ENCODE data around the gene ULK1. TPM values are rescaled to one million over a fixed set of nuclear protein-coding genes. Genes with fewer than 3 reads are reported as not detected.

Gene ULK1
- total RNA-seq, 1 experiment from 2014 or later, result 15.7 TPM

- H3K9me2 ChIP-seq (replicated peaks; ENCODE audit: low read length), result no peaks in the 10 kb centered on the region
- no peaks in the 10 kb centered on the region for H3K79me2 ChIP-seq (ENCODE audit: low read length)
- no peak for ATAC-seq
- ChIA-PET CTCF (no interaction called here), POLR2A (ENCODE audit: unreplicated experiment) (no interaction called here)
- H3K4me2 ChIP-seq (ENCODE audit: low read length), result no peak overlapping the region
- H3K4me3 ChIP-seq (ENCODE audit: low read length), result no peak overlapping the region
- no peaks in the 10 kb centered on the region for H3K9me3 ChIP-seq (ENCODE audit: low read length)
- H3K9ac ChIP-seq (ENCODE audit: low read length), result no peak overlapping the region
- H2AFZ ChIP-seq (ENCODE audit: low read length), result no peak overlapping the region
- H3K36me3 ChIP-seq (ENCODE audit: low read depth, low read length), result peaks cover 33% of the 10 kb centered on the region
- BruUV-seq (replicated peaks), result no TSS peak
- DNase-seq, result no peak
- no peaks in the 10 kb centered on the region for H4K20me1 ChIP-seq (ENCODE audit: low read length)
- no peaks in the 10 kb centered on the region for H3K27me3 ChIP-seq (ENCODE audit: low read length)
- no peaks in the 10 kb centered on the region for H3K4me1 ChIP-seq (ENCODE audit: insufficient read depth, low read length)
- H3F3A ChIP-seq (ENCODE audit: low read length, unreplicated experiment), result no peaks in the 10 kb centered on the region
- H3K27ac ChIP-seq (ENCODE audit: low read length), result no peak overlapping the region
- intact Hi-C loops (cut with micrococcal nuclease), result no loop called here
- no peak for TF ChIP-seq CTCF (conservative IDR thresholded peaks at IDR 0.05; ENCODE audit: low read depth, low read length)
- no peak for TF ChIP-seq EZH2phosphoT487 (IDR thresholded peaks at IDR 0.05; ENCODE audit: borderline replicate concordance, low read length)
- no peak for TF ChIP-seq EZH2 (IDR thresholded peaks at IDR 0.05; ENCODE audit: low read length, unreplicated experiment)
Measured at GRCh38 chr12:131919051-131919347, 24.6 kb downstream of the ULK1 start.

- Histone ChIP-seq H3K9ac (ENCODE audit: low read length) (no peak overlapping the region), H3K36me3 (ENCODE audit: low read depth, low read length) (peaks cover 27% of the 10 kb centered on the region; the same call in 1 of the 2 replicates), H4K20me1 (ENCODE audit: low read length) (no peaks in the 10 kb centered on the region), H3K9me3 (ENCODE audit: low read length) (no peaks in the 10 kb centered on the region), H3K9me2 (replicated peaks; ENCODE audit: low read length) (no peaks in the 10 kb centered on the region), H3K27ac (ENCODE audit: low read length) (no peak overlapping the region), H3F3A (ENCODE audit: low read length, unreplicated experiment) (peaks cover 4% of the 10 kb centered on the region), H3K4me2 (ENCODE audit: low read length) (no peak overlapping the region), H3K79me2 (ENCODE audit: low read length) (no peaks in the 10 kb centered on the region), H3K27me3 (ENCODE audit: low read length) (no peaks in the 10 kb centered on the region), H3K4me1 (ENCODE audit: insufficient read depth, low read length) (no peaks in the 10 kb centered on the region), H3K4me3 (ENCODE audit: low read length) (no peak overlapping the region), H2AFZ (ENCODE audit: low read length) (no peak overlapping the region)
- ATAC-seq, result no peak; the same call in 1 of the 2 replicates
- no peak for DNase-seq
- TF ChIP-seq CTCF (conservative IDR thresholded peaks at IDR 0.05; ENCODE audit: low read depth, low read length), result no peak
- POLR2A ChIA-PET (ENCODE audit: unreplicated experiment), result no interaction called here
- no TSS peak for BruUV-seq (replicated peaks)
- CTCF ChIA-PET, result no interaction called here
- intact Hi-C loops (cut with micrococcal nuclease), result no loop called here
Measured at GRCh38 chr12:131919366-131920156, 25.1 kb downstream of the ULK1 start.

- H3K79me2 ChIP-seq (ENCODE audit: low read length), result no peaks in the 10 kb centered on the region
- no peak overlapping the region for H2AFZ ChIP-seq (ENCODE audit: low read length)
- ChIA-PET POLR2A (ENCODE audit: unreplicated experiment) (no interaction called here), CTCF (no interaction called here)
- H4K20me1 ChIP-seq (ENCODE audit: low read length), result no peaks in the 10 kb centered on the region
- intact Hi-C loops (cut with micrococcal nuclease), result no loop called here
- no peak overlapping the region for H3K27ac ChIP-seq (ENCODE audit: low read length)
- H3K4me1 ChIP-seq (ENCODE audit: insufficient read depth, low read length), result no peaks in the 10 kb centered on the region
- peaks cover 5% of the 10 kb centered on the region for H3F3A ChIP-seq (ENCODE audit: low read length, unreplicated experiment)
- H3K36me3 ChIP-seq (ENCODE audit: low read depth, low read length), result peaks cover 22% of the 10 kb centered on the region; the same call in 1 of the 2 replicates
- no peak overlapping the region for H3K4me3 ChIP-seq (ENCODE audit: low read length)
- H3K4me2 ChIP-seq (ENCODE audit: low read length), result no peak overlapping the region
- H3K9me3 ChIP-seq (ENCODE audit: low read length), result no peaks in the 10 kb centered on the region
- ATAC-seq (no peak), DNase-seq (no peak)
- H3K9ac ChIP-seq (ENCODE audit: low read length), result no peak overlapping the region
- no peaks in the 10 kb centered on the region for H3K27me3 ChIP-seq (ENCODE audit: low read length)
- H3K9me2 ChIP-seq (replicated peaks; ENCODE audit: low read length), result no peaks in the 10 kb centered on the region
- BruUV-seq (replicated peaks), result no TSS peak
- no peak for TF ChIP-seq EZH2 (IDR thresholded peaks at IDR 0.05; ENCODE audit: low read length, unreplicated experiment)
- no peak for TF ChIP-seq EZH2phosphoT487 (IDR thresholded peaks at IDR 0.05; ENCODE audit: borderline replicate concordance, low read length)
- TF ChIP-seq CTCF (conservative IDR thresholded peaks at IDR 0.05; ENCODE audit: low read depth, low read length), result no peak
Measured at GRCh38 chr12:131920157-131920508, 25.7 kb downstream of the ULK1 start.

Measured in PC-3 (cell line).